Astrocyte (in vitro differentiated cells and primary cell): ENCODE data around the gene ARMC9.

Source experiments
- CTCF ChIP-seq: IDR thresholded peaks from 2 replicates; pipeline ENCODE4 v1.5.1; 2011; ENCODE audit warnings: low read depth, mild to moderate bottlenecking, inconsistent platforms, low read length, moderate library complexity; ENCODE audit not compliant: insufficient read depth
- EZH2 ChIP-seq: IDR thresholded peaks from 2 replicates; pipeline ENCODE4 v1.6.1; 2012; ENCODE audit warnings: mild to moderate bottlenecking, low read length, inconsistent platforms; ENCODE audit not compliant: insufficient read depth

GRCh38 chr2:231359948-231360347 is 161.5 kb downstream of the ARMC9 start:
- no peak for TF ChIP-seq CTCF
- TF ChIP-seq EZH2 = no peak
